Neural cell (in vitro differentiated cells): Measurements from ENCODE around the gene SWT1. TPM values are rescaled to one million over a fixed set of nuclear protein-coding genes. Genes with fewer than 3 reads are reported as not detected.

Experiments used
- H2AFZ ChIP-seq: fragments of 200-600, 300-800 bp; sonication (generic), shearing (Covaris generic); 2 replicates; pipeline ENCODE4 v1.6.0; 2014; ENCODE audit warnings: low read depth, mild to moderate bottlenecking, antibody characterized with exemption, low read length, moderate library complexity
- H3F3A ChIP-seq: fragments of 200-600 bp; shearing (Covaris generic); 2 replicates; pipeline ENCODE4 v1.6.1; 2016; ENCODE audit warnings: mild to moderate bottlenecking, moderate library complexity, mixed read lengths, antibody characterized with exemption, low read length; ENCODE audit not compliant: insufficient read depth, poor library complexity, severe bottlenecking
- H3K27ac ChIP-seq: fragments of 200-600, 300-800 bp; sonication (generic), shearing (Covaris generic); 2 replicates; pipeline ENCODE4 v1.5.1; 2014; ENCODE audit warnings: mild to moderate bottlenecking, low read length, moderate library complexity
- H3K27me3 ChIP-seq: fragments of 300-800, 200-600 bp; sonication (generic), shearing (Covaris generic); 2 replicates; pipeline ENCODE4 v1.6.0; 2014; ENCODE audit warnings: mild to moderate bottlenecking, low read depth, low read length, moderate library complexity; ENCODE audit not compliant: insufficient read depth
- H3K36me3 ChIP-seq: fragments of 300-800, 200-600 bp; sonication (generic), shearing (Covaris generic); 2 replicates; pipeline ENCODE4 v1.5.1; 2014; ENCODE audit warnings: mild to moderate bottlenecking, antibody characterized with exemption, low read length, moderate library complexity; ENCODE audit not compliant: insufficient read depth
- H3K4me2 ChIP-seq: fragments of 300-800, 200-600 bp; sonication (generic), shearing (Covaris generic); 2 replicates; pipeline ENCODE4 v1.6.0; 2014; ENCODE audit warnings: mild to moderate bottlenecking, low read length
- H3K4me3 ChIP-seq: fragments of 300-800, 200-600 bp; sonication (generic), shearing (Covaris generic); 2 replicates; pipeline ENCODE4 v1.5.1; 2014; ENCODE audit warnings: mild to moderate bottlenecking, low read length, moderate library complexity
- H3K79me2 ChIP-seq: fragments of 200-600 bp; shearing (Covaris generic); replicated peaks from 2 replicates; pipeline ENCODE4 v1.6.0; 2014; ENCODE audit warnings: mild to moderate bottlenecking, low read length, moderate library complexity; ENCODE audit not compliant: insufficient read depth
- H3K9ac ChIP-seq: fragments of 300-800, 200-600 bp; sonication (generic), shearing (Covaris generic); 2 replicates; pipeline ENCODE4 v1.6.1; 2016; ENCODE audit warnings: mild to moderate bottlenecking, low read length, mixed read lengths
- H3K9me2 ChIP-seq: fragments of 200-600 bp; shearing (Covaris generic); 2 replicates; pipeline ENCODE4 v1.6.1; 2016; ENCODE audit warnings: mild to moderate bottlenecking, low read length, mixed read lengths; ENCODE audit not compliant: insufficient read depth
- H3K9me3 ChIP-seq: fragments of 200-600, 300-800 bp; sonication (generic), shearing (Covaris generic); 2 replicates; pipeline ENCODE4 v1.6.1; 2016; ENCODE audit warnings: mild to moderate bottlenecking, mixed run types, low read length, moderate library complexity, mixed read lengths
- H4K20me1 ChIP-seq: fragments of 200-600 bp; shearing (Covaris generic); 2 replicates; pipeline ENCODE4 v1.6.1; 2016; ENCODE audit warnings: mild to moderate bottlenecking, mixed run types; ENCODE audit not compliant: insufficient read depth
- EP300 ChIP-seq: fragments of 450-650 bp; conservative IDR thresholded peaks from 2 replicates; pipeline ENCODE4 v1.6.1; 2014; ENCODE audit warnings: antibody characterized with exemption, mild to moderate bottlenecking, moderate library complexity; ENCODE audit not compliant: poor library complexity, severe bottlenecking
- EZH2 ChIP-seq: fragments of 200-600, 300-800 bp; shearing (Covaris generic), sonication (generic); IDR thresholded peaks from 2 replicates; pipeline ENCODE4 v1.6.1; 2014; ENCODE audit warnings: antibody characterized with exemption, low read length, borderline replicate concordance, mild to moderate bottlenecking; ENCODE audit not compliant: insufficient read depth, poor library complexity, severe bottlenecking
- MXI1 ChIP-seq: fragments of 450-650 bp; conservative IDR thresholded peaks from 2 replicates; pipeline ENCODE4 v1.6.1; 2014; ENCODE audit warnings: antibody characterized with exemption, mild to moderate bottlenecking; ENCODE audit not compliant: poor library complexity, severe bottlenecking
- POLR2AphosphoS5 ChIP-seq: IDR thresholded peaks from 2 replicates; pipeline ENCODE4 v1.6.1; 2012
- RAD21 ChIP-seq: fragments of 450-650 bp; conservative IDR thresholded peaks from 2 replicates; pipeline ENCODE4 v1.6.1; 2014; ENCODE audit warnings: antibody characterized with exemption, mild to moderate bottlenecking, moderate library complexity
- SMC3 ChIP-seq: fragments of 450-650 bp; conservative IDR thresholded peaks from 2 replicates; pipeline ENCODE4 v1.6.1; 2014; ENCODE audit warnings: antibody characterized with exemption, mild to moderate bottlenecking, moderate library complexity; ENCODE audit not compliant: poor library complexity
- TAF1 ChIP-seq: IDR thresholded peaks from 2 replicates; pipeline ENCODE4 v1.6.1; 2012; ENCODE audit warnings: low read depth
- polyA plus RNA-seq: library from polyadenylated mRNA; depleted of rRNA; stranded (reverse); fragments of >200 nt; gene quantifications from 2 replicates; pipeline ENCODE4 v1.2.3, GENCODE V29; 2014
- TF ChIP-seq, protein P1 (sequence below): IDR thresholded peaks from 2 replicates; pipeline ENCODE4 v1.6.1; 2012; ENCODE audit warnings: borderline replicate concordance
- TF ChIP-seq, protein P2 (sequence below): fragments of 450-650 bp; IDR thresholded peaks from 2 replicates; pipeline ENCODE4 v1.5.1; 2014; ENCODE audit warnings: antibody characterized with exemption, mild to moderate bottlenecking, moderate library complexity; ENCODE audit not compliant: poor library complexity, severe bottlenecking

Gene SWT1
- polyA plus RNA-seq, 1 donor from 2014 or later = 9.3 TPM

DNA sequence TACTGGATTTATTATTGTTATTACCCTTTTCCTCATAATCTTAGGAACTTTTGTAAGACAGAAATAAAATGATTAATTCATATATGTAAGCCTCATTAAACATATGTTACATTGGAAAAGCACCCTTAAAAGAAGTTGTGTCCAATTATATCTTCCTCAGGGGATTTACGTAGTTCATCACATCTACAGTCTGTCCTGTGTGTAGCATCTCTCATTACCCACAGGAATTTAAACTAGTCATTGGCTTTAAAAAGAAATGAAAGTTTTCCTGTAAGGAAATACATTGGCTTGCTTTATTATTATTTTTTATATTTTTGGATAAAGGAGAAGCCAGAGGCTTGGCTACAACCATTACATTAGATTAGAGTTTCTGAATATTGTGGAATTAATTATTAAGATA is 56.1 kb downstream of the SWT1 start:
- Histone ChIP-seq H3K27ac (no peak overlapping the region), H3F3A (no peaks in the 10 kb centered on the region), H4K20me1 (no peaks in the 10 kb centered on the region), H3K27me3 (no peaks in the 10 kb centered on the region), H3K9me3 (no peaks in the 10 kb centered on the region), H3K9me2 (no peaks in the 10 kb centered on the region), H3K79me2 (no peaks in the 10 kb centered on the region), H3K4me2 (no peak overlapping the region), H3K4me3 (no peak overlapping the region), H3K9ac (no peak overlapping the region), H3K36me3 (no peaks in the 10 kb centered on the region), H2AFZ (no peak overlapping the region)
- no peak for TF ChIP-seq EP300
- TF ChIP-seq EZH2 = no peak
- TF ChIP-seq, protein P1, sequence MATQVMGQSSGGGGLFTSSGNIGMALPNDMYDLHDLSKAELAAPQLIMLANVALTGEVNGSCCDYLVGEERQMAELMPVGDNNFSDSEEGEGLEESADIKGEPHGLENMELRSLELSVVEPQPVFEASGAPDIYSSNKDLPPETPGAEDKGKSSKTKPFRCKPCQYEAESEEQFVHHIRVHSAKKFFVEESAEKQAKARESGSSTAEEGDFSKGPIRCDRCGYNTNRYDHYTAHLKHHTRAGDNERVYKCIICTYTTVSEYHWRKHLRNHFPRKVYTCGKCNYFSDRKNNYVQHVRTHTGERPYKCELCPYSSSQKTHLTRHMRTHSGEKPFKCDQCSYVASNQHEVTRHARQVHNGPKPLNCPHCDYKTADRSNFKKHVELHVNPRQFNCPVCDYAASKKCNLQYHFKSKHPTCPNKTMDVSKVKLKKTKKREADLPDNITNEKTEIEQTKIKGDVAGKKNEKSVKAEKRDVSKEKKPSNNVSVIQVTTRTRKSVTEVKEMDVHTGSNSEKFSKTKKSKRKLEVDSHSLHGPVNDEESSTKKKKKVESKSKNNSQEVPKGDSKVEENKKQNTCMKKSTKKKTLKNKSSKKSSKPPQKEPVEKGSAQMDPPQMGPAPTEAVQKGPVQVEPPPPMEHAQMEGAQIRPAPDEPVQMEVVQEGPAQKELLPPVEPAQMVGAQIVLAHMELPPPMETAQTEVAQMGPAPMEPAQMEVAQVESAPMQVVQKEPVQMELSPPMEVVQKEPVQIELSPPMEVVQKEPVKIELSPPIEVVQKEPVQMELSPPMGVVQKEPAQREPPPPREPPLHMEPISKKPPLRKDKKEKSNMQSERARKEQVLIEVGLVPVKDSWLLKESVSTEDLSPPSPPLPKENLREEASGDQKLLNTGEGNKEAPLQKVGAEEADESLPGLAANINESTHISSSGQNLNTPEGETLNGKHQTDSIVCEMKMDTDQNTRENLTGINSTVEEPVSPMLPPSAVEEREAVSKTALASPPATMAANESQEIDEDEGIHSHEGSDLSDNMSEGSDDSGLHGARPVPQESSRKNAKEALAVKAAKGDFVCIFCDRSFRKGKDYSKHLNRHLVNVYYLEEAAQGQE = no peak
- no peak for TF ChIP-seq POLR2AphosphoS5
- TF ChIP-seq, protein P2, sequence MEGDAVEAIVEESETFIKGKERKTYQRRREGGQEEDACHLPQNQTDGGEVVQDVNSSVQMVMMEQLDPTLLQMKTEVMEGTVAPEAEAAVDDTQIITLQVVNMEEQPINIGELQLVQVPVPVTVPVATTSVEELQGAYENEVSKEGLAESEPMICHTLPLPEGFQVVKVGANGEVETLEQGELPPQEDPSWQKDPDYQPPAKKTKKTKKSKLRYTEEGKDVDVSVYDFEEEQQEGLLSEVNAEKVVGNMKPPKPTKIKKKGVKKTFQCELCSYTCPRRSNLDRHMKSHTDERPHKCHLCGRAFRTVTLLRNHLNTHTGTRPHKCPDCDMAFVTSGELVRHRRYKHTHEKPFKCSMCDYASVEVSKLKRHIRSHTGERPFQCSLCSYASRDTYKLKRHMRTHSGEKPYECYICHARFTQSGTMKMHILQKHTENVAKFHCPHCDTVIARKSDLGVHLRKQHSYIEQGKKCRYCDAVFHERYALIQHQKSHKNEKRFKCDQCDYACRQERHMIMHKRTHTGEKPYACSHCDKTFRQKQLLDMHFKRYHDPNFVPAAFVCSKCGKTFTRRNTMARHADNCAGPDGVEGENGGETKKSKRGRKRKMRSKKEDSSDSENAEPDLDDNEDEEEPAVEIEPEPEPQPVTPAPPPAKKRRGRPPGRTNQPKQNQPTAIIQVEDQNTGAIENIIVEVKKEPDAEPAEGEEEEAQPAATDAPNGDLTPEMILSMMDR = no peak
- no peak for TF ChIP-seq RAD21
- no peak for TF ChIP-seq SMC3
- TF ChIP-seq TAF1 = no peak
- no peak for TF ChIP-seq MXI1

DNA sequence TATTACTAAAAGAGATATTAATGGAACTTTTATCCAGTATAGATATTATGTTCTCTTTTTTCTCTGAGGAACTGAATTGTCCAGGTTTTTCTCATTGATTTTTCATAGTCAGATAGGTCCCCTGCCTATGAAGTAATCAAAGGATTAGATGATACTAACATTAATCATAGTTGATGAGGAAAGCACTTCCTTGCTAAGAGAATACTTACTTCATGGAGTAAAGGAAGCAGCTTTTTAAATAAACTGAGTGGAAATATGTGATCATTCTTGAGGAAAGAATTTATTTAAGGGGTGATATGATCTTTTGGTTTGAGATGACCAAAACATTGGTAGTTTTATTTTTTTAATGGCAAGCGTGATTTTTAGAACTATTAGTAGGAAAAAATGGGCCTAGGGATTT is 58.9 kb downstream of the SWT1 start:
- H3F3A ChIP-seq = no peaks in the 10 kb centered on the region
- no peak overlapping the region for H3K4me2 ChIP-seq
- no peaks in the 10 kb centered on the region for H3K9me2 ChIP-seq
- H3K27me3 ChIP-seq = no peaks in the 10 kb centered on the region
- no peaks in the 10 kb centered on the region for H3K36me3 ChIP-seq
- no peak overlapping the region for H3K27ac ChIP-seq
- H3K9me3 ChIP-seq = no peaks in the 10 kb centered on the region
- H4K20me1 ChIP-seq = no peaks in the 10 kb centered on the region
- no peak for TF ChIP-seq RAD21
- no peak for TF ChIP-seq POLR2AphosphoS5
- no peak for TF ChIP-seq MXI1
- TF ChIP-seq SMC3 = no peak
- TF ChIP-seq, protein P2 = no peak
- TF ChIP-seq TAF1 = no peak
- TF ChIP-seq, protein P1 = no peak
- TF ChIP-seq EP300 = no peak
- no peak for TF ChIP-seq EZH2
- no peak overlapping the region for H3K9ac ChIP-seq
- H3K4me3 ChIP-seq = no peak overlapping the region
- H3K79me2 ChIP-seq = no peaks in the 10 kb centered on the region
- no peak overlapping the region for H2AFZ ChIP-seq
